Pancreas (tissue), 10 donors: ENCODE data around the gene ADAR. TPM values are rescaled to one million over a fixed set of nuclear protein-coding genes. Genes with fewer than 3 reads are reported as not detected.

Experiments used
- ATAC-seq, 4 donors: fragments of 200-7000 bp; cut with Tn5 transposase; one replicate each; pipeline versions ENCODE4 v1.8.0 to v1.9.1; 2020; ENCODE audit warnings: mild to moderate bottlenecking in 4 of 4, moderate library complexity in 4 of 4
- DNase-seq, 6 donors: peaks; one replicate each; pipeline ENCODE4 v3.0.0-alpha.2; 2020
- FAIRE-seq: peaks from 2 replicates; lab custom pipeline; 2012; peaks lifted over from hg19 to GRCh38; lab: Jason Lieb, UNC
- H3K27ac ChIP-seq, 4 donors: fragments of 200-600 bp; sonication (generic); 1 replicate in 3 of 4; 2 replicates in 1 of 4; pipeline versions ENCODE4 v1.5.0 to v1.8.0; 2020
- H3K27me3 ChIP-seq, 4 donors: fragments of 200-600 bp; one replicate each; pipeline ENCODE4 v1.8.0; 2021
- H3K36me3 ChIP-seq, 3 donors: fragments of 200-600 bp; sonication (generic) in 1 of 3; one replicate each; pipeline versions ENCODE4 v1.5.0 to v1.8.0; 2020 to 2021
- H3K4me1 ChIP-seq, 3 donors: fragments of 200-600 bp; one replicate each; pipeline ENCODE4 v1.8.0; 2021
- H3K4me3 ChIP-seq, 4 donors: fragments of 200-600 bp; sonication (generic) in 2 of 4; one replicate each; pipeline versions ENCODE4 v1.5.0 to v1.8.0; 2020 to 2021
- H3K9me3 ChIP-seq, 4 donors: fragments of 200-600 bp; one replicate each; pipeline ENCODE4 v1.8.0; 2021
- WGBS, 2 donors: extraction: QIAGEN DNeasy Blood & Tissue Kit; methylation state at CpG; one replicate each; pipeline ENCODE4 v1.1.7; 2013; 5-methylcytosine and 5-hydroxymethylcytosine counted together
- intact Hi-C, 3 donors: fragments of 100-400 bp; cut with DNase I; formaldehyde crosslinking; loops; one replicate each; pipeline versions ENCODE4 v1.11.1 to v1.14.2; 2022
- polyA plus RNA-seq, 2 donors: library from polyadenylated mRNA; stranded (reverse); fragments of 200-250 nt; gene quantifications; one replicate each; pipeline ENCODE4 v1.2.3, GENCODE V29; 2013
- total RNA-seq, 6 donors: library from RNA; stranded (reverse); fragmentation: NEBNext Ultra II Directional in 4 of 6; extraction: Animal tissue kit (Norgen Biotek cat#: 25700) in 4 of 6; gene quantifications; one replicate each; pipeline versions ENCODE4 v1.2.1 to v1.2.4, GENCODE V29; 2021 to 2023
- TF ChIP-seq, protein P1 (sequence below), 4 donors: fragments of 200-600 bp; sonication (generic) in 3 of 4; IDR thresholded peaks; one replicate each; pipeline versions ENCODE4 v1.5.0 to v1.8.0; 2021; ENCODE audit warnings: antibody characterized with exemption in 4 of 4
- donor health status: healthy with polysubstance abuse.
- donor health status: DM: no; HTN: no; CAD: no; lungs with moderate emphysema.
- donor health status: DM: no; HTN: no; CAD: no.
- donor health status: control.
- donor health status: control.
- donor health status: Bipolar disorder and iron deficiency.
- donor health status: DM: yes; HTN: yes; CAD: no.
- donor health status: DM: no; HTN: no; CAD: no.
- donor health status: DM: no; HTN: no; CAD: no.
- donor health status: DM: yes; HTN: yes; CAD: no.

ADAR gene
- total and polyA plus RNA-seq, 8 donors, result 19.4 to 94.2 (median 47.3) TPM

DNA sequence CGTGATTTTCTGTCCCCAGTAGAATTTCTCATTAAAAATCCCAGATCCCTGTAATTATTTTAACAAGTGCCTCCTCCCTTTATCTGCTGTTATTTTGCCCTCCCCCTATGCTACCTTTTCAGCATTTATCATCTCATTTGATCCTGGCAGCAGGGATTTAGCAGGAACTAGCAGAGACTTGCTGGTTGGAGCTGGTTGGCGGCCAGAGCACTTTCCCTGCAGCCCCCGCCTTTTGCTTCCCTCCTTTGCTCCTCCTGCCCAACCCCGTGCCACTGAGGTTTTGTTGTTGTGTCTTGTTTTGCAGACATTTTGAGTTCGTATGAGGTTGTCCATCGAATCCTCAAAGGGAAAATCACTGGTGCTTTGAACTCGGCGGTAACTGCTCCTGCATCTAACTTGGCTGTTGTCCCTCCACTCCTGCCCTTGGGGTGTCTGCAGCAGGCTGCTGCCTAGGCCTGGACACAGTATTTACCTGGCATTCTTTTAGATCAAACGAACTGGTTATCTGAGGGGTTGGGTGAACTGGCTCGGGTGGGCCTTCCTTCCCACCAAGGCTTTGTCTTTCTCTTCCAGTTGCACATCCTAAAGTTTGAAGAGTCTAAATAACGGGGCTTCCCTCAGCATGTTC, 60.8 kb downstream of the ADAR start:
- H3K36me3 ChIP-seq, result peaks cover 7 to 32% (median 27%) of the 10 kb centered on the region in 3 donors
- no peaks in the 10 kb centered on the region for H3K27me3 ChIP-seq
- TF ChIP-seq, protein P1, sequence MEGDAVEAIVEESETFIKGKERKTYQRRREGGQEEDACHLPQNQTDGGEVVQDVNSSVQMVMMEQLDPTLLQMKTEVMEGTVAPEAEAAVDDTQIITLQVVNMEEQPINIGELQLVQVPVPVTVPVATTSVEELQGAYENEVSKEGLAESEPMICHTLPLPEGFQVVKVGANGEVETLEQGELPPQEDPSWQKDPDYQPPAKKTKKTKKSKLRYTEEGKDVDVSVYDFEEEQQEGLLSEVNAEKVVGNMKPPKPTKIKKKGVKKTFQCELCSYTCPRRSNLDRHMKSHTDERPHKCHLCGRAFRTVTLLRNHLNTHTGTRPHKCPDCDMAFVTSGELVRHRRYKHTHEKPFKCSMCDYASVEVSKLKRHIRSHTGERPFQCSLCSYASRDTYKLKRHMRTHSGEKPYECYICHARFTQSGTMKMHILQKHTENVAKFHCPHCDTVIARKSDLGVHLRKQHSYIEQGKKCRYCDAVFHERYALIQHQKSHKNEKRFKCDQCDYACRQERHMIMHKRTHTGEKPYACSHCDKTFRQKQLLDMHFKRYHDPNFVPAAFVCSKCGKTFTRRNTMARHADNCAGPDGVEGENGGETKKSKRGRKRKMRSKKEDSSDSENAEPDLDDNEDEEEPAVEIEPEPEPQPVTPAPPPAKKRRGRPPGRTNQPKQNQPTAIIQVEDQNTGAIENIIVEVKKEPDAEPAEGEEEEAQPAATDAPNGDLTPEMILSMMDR (IDR thresholded peaks at IDR 0.05), result no peak
- FAIRE-seq (no peak), DNase-seq (no peak), ATAC-seq (peak; percentile 33 to 78 (median 56))
- no peak overlapping the region for H3K4me3 ChIP-seq
- peaks cover 21 to 27% (median 26%) of the 10 kb centered on the region in 3 donors for H3K4me1 ChIP-seq
- intact Hi-C loops, result no loop called here
- WGBS, 2 donors, result 30 to 35% methylated on average over 11 of the region's 11 CpGs
- H3K27ac ChIP-seq, result peak overlapping the region; percentile 39 to 73 (median 64)
- no peaks in the 10 kb centered on the region for H3K9me3 ChIP-seq

DNA sequence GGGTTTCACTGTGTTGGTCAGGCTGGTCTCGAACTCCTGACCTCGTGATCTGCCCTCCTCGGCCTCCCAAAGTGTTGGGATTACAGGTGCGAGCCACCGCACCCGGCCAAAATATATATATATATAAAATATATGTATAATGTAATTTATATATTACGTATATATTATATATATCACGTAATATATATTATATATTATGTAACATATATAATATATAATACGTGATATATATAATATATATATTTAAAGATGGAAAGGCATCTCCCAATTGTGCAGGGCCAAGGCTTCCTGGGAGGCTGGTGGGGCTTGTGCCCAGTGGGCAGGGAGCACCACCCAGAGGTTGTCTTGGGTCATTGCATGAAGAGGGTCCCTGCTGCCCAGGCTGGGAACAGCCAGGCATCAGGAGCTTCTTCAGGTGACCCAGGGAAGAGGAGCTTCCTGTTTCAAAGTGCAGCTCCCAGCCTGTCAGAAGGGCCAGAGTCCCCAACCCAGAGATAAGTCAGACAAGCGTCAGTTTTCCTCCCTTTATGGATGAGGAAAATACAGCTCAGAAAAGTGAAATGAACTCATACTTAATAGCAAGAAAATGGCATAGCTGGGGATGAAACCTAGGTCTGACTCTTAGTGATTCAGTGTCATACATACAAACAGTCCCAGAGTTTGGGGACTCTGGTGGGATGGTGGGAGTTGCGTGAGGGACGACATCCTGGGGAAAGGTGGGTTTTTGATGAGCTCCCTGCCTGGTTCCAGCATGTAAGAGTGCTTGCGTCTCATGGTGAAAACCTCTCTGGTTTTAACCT, 61.5 kb downstream of the ADAR start:
- H3K9me3 ChIP-seq, result no peaks in the 10 kb centered on the region
- ATAC-seq (peak; percentile 36 to 78 (median 67)), FAIRE-seq (no peak), DNase-seq (peak in 4 of 6 donors; percentile 33 to 67 (median 59))
- H3K27me3 ChIP-seq, result no peaks in the 10 kb centered on the region
- 57 to 72% methylated on average over 13 of the region's 13 CpGs for WGBS, 2 donors
- H3K4me3 ChIP-seq, result no peak overlapping the region
- H3K36me3 ChIP-seq, result peaks cover 3 to 24% (median 19%) of the 10 kb centered on the region in 3 donors
- intact Hi-C loops, result no loop called here
- TF ChIP-seq, protein P1 (IDR thresholded peaks at IDR 0.05), result peak; percentile 39 to 53 (median 46)
- H3K4me1 ChIP-seq, result peaks cover 21 to 27% (median 26%) of the 10 kb centered on the region in 3 donors
- H3K27ac ChIP-seq, result peak overlapping the region in 3 of 4 donors; percentile 62 to 73 (median 66)

DNA sequence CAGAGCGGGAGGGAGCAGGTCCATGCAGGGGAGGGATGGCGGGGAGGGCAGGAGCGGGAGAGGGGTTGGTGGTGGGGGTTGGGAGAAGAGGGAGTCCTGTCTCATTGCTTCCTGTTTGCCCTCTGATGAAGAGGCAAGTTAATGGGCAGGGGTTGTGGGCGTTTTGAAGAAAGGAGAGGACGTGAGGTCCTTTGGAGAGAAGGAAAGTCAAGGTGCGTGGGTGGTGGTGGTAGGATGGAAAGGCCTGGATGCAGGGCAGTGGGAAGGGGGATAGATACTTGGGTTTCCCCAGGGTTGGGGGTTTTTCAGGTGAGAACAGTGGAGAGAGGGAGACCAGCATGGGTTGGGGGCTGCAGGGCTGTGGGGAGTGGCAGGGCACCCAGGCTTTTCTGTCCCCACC, 66.8 kb downstream of the ADAR start:
- TF ChIP-seq, protein P1 (IDR thresholded peaks at IDR 0.05), result no peak
- Histone ChIP-seq H3K27ac (no peak overlapping the region), H3K4me1 (no peaks in the 10 kb centered on the region), H3K36me3 (no peaks in the 10 kb centered on the region), H3K4me3 (no peak overlapping the region), H3K27me3 (no peaks in the 10 kb centered on the region), H3K9me3 (no peaks in the 10 kb centered on the region)
- ATAC-seq (no peak), FAIRE-seq (no peak), DNase-seq (peak in 1 of 6 donors; percentile 26)
- 63 to 66% methylated on average over 6 of the region's 6 CpGs for WGBS, 2 donors
- intact Hi-C loops, result no loop called here

DNA sequence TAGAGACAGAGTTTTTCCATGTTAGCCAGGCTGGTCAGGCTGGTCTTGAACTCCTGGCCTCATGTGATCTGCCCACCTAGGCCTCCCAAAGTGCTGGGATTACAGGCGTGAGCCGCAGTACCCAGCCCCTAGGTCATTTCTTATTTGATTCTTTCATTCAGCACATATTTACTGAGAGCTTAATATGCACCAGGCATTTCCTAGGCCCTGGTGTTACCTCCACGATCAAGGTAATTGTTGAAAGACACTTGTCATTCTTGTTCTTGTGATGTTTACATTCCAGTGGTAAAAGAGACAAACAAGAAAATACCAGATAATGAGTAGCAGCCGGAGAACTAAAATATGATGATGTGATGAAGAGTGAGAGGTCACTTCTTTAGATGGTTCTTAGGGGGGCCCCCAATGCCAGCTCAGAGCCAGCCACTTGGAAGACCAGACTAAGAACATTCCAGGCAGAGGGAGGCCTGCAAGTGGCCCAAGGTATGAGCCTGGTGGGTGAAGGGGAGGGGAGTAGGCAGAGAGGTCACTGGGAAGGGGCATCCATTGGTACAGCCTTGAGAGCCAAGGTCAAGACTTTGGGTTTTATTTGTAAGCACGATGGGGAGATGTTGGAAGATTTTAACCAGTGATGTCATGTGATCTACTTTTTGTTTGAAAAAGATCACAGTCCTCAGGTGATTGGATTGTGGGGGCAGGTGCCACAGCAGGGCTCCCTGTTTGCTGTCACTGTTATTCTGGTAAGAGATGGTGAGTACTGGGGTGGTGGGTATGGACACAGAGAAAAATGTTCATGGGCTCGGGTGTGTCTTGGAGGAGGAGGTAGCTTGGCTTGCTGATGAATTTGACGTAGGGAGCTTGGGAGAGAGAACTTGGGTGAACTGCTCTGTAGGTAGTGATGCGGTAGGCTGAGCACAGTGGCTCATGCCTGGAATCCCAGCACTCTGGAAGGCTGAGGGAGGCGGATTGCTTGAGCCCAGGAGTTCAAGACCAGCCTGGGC, 68.2 kb downstream of the ADAR start:
- TF ChIP-seq, protein P1 (IDR thresholded peaks at IDR 0.05), result no peak
- intact Hi-C loops, result no loop called here
- DNase-seq, result peak in 1 of 6 donors; percentile 27
- H3K27me3 ChIP-seq, result no peaks in the 10 kb centered on the region
- no peak overlapping the region for H3K4me3 ChIP-seq
- WGBS, 2 donors, result 73 to 77% methylated on average over 9 of the region's 9 CpGs
- H3K27ac ChIP-seq, result no peak overlapping the region
- no peaks in the 10 kb centered on the region for H3K4me1 ChIP-seq
- no peak for ATAC-seq
- H3K9me3 ChIP-seq, result no peaks in the 10 kb centered on the region
- H3K36me3 ChIP-seq, result no peaks in the 10 kb centered on the region
- no peak for FAIRE-seq
